ENCODE data around the gene AFAP1L1. TPM values are rescaled to one million over a fixed set of nuclear protein-coding genes. Genes with fewer than 3 reads are reported as not detected.

AFAP1L1 gene
- total and polyA plus RNA-seq, 2 of the 13 experiments (the other 11 are each of a cell fraction or from before 2014, with no cell fraction given) = 0.38 to 1.0 TPM

- Histone ChIP-seq H2AFZ (ENCODE audit: low read length) (no peak overlapping the region), H3K4me1 (ENCODE audit: insufficient read depth, low read length) (peaks cover 17% of the 10 kb centered on the region), H3K79me2 (ENCODE audit: insufficient read depth, low read length) (no peaks in the 10 kb centered on the region), H3K27me3 (ENCODE audit: control insufficient read depth in 1 of 2, insufficient read depth in 2 of 2, low read length in 2 of 2) (no peaks in the 10 kb centered on the region; a peak in 1 of 5 replicates), H4K20me1 (ENCODE audit: insufficient read depth, low read length) (no peaks in the 10 kb centered on the region), H3K27ac (ENCODE audit: extremely low read length, insufficient read depth, low read length) (no peak overlapping the region), H3K9me3 (ENCODE audit: low read length) (no peaks in the 10 kb centered on the region), H3K4me2 (ENCODE audit: low read depth, low read length) (no peak overlapping the region), H3K36me3 (replicated peaks in 1 of 2; ENCODE audit: control insufficient read depth in 1 of 2, insufficient read depth in 2 of 2, low read length in 2 of 2) (no peaks in the 10 kb centered on the region), H3K9ac (ENCODE audit: insufficient read depth, low read depth, low read length) (no peak overlapping the region), H3K4me3 (replicated peaks in 1 of 3; ENCODE audit: insufficient read depth in 1 of 3, low read depth in 2 of 3, low read length in 3 of 3) (no peak overlapping the region)
- whole genome bisulfite sequencing (ENCODE audit: low lambda C conversion rate) = 40% methylated on average over 4 of the region's 6 CpGs
- no TSS peak for BruUV-seq (replicated peaks)
- TF ChIP-seq DR1 (CRISPR knock-in tag; IDR thresholded peaks at IDR 0.05) (no peak), LRRFIP1 (CRISPR knock-in tag; conservative IDR thresholded peaks at IDR 0.05) (no peak), ZNF746 (CRISPR knock-in tag; IDR thresholded peaks at IDR 0.05) (no peak), NFE2L2 (IDR thresholded peaks at IDR 0.05; ENCODE audit: low read length) (no peak), TRAFD1 (CRISPR knock-in tag; IDR thresholded peaks at IDR 0.05; ENCODE audit: borderline replicate concordance) (no peak), REL (CRISPR knock-in tag; conservative IDR thresholded peaks at IDR 0.05) (no peak), PREB (CRISPR knock-in tag; IDR thresholded peaks at IDR 0.05) (no peak), SIN3A (IDR thresholded peaks at IDR 0.05; ENCODE audit: borderline replicate concordance, low read depth, low read length) (no peak), ZHX1 (CRISPR knock-in tag; IDR thresholded peaks at IDR 0.05; ENCODE audit: low read depth) (no peak), DRAP1 (CRISPR knock-in tag; IDR thresholded peaks at IDR 0.05) (no peak), ZNF737 (CRISPR knock-in tag; IDR thresholded peaks at IDR 0.05; ENCODE audit: borderline replicate concordance) (no peak), SMAD9 (CRISPR knock-in tag; IDR thresholded peaks at IDR 0.05) (no peak)
- intact Hi-C loops (cut with micrococcal nuclease; ENCODE audit: unreplicated experiment) (loop anchor here (2.0 kb wide), 1 partner anchor 249 kb away; no protein-coding TSS in a partner anchor), in situ Hi-C loops (cut with HindIII; ENCODE audit: extremely low pct_ligation_motif_present, low pct_unique_long_range_greater_than_20kb) (no loop called here)
- ATAC-seq (no peak), FAIRE-seq (no peak), DNase-seq (ENCODE audit: low spot score) (no peak)
- CTCF ChIA-PET (ENCODE audit: low intra/inter-chr PET ratio, low total read pairs) = interaction anchor here (1.8 to 2.3 kb wide), 2 partner anchors 52 to 249 kb away, joined by 4 to 12 read pairs; no protein-coding TSS in a partner anchor
- POLR2A ChIA-PET = no interaction called here
These were observed 44.1 kb downstream of the AFAP1L1 start for GRCh38 chr5:149315753-149316152.

Data from HepG2 (cell line).